Endodermal cell (in vitro differentiated cells): ENCODE data around the gene ZNF691. TPM values are rescaled to one million over a fixed set of nuclear protein-coding genes. Genes with fewer than 3 reads are reported as not detected.
A peak's percentile ranks its signal among the peaks of the same experiment; 100 is the strongest.

Experiments used
- DNase-seq: peaks from one replicate; pipeline ENCODE4 v3.0.0-alpha.2; 2017
- H3K27ac ChIP-seq: 2 replicates; pipeline ENCODE4 v1.5.1; 2013; ENCODE audit warnings: mild to moderate bottlenecking, low read depth, low read length, moderate library complexity
- H3K27me3 ChIP-seq: 2 replicates; pipeline ENCODE4 v1.6.1; 2013; ENCODE audit warnings: mild to moderate bottlenecking, low read length, moderate library complexity; ENCODE audit not compliant: insufficient read depth, control insufficient read depth, poor library complexity, severe bottlenecking
- H3K36me3 ChIP-seq: 2 replicates; pipeline ENCODE4 v1.7.0; 2013; ENCODE audit warnings: mild to moderate bottlenecking, low read length, moderate library complexity; ENCODE audit not compliant: control insufficient read depth, insufficient read depth
- H3K4me1 ChIP-seq: one replicate; pipeline ENCODE4 v1.7.0; 2013; ENCODE audit warnings: low read length; ENCODE audit not compliant: control insufficient read depth, insufficient read depth
- H3K4me3 ChIP-seq: 2 replicates; pipeline ENCODE4 v1.5.1; 2013; ENCODE audit warnings: mild to moderate bottlenecking, low read length, moderate library complexity
- H3K9ac ChIP-seq: 2 replicates; pipeline ENCODE4 v1.6.1; 2013; ENCODE audit warnings: mild to moderate bottlenecking, low read length, moderate library complexity; ENCODE audit not compliant: poor library complexity, severe bottlenecking; ENCODE audit errors: extremely low read depth
- H3K9me3 ChIP-seq: 2 replicates; pipeline ENCODE4 v1.6.1; 2013; ENCODE audit warnings: mild to moderate bottlenecking, low read length, moderate library complexity; ENCODE audit not compliant: control insufficient read depth
- H3K27ac Mint-ChIP-seq: 2 replicates; pipeline ENCODE4 v1.8.0; 2020; ENCODE audit warnings: mixed read lengths
- H3K27me3 Mint-ChIP-seq: 2 replicates; pipeline ENCODE4 v1.8.0; 2021; ENCODE audit warnings: mild to moderate bottlenecking, mixed read lengths; ENCODE audit not compliant: insufficient read depth
- H3K36me3 Mint-ChIP-seq: 2 replicates; pipeline ENCODE4 v1.8.0; 2020; ENCODE audit warnings: low read depth, mixed read lengths
- H3K4me1 Mint-ChIP-seq: 2 replicates; pipeline ENCODE4 v1.8.0; 2020; ENCODE audit warnings: mixed read lengths
- H3K4me3 Mint-ChIP-seq: 2 replicates; pipeline ENCODE4 v1.8.0; 2020; ENCODE audit warnings: mild to moderate bottlenecking, moderate library complexity, mixed read lengths
- H3K9me3 Mint-ChIP-seq: 2 replicates; pipeline ENCODE4 v1.8.0; 2020; ENCODE audit warnings: mild to moderate bottlenecking, mixed read lengths
- CTCF ChIP-seq: fragments of 200-600 bp; sonication (generic); conservative IDR thresholded peaks from 2 replicates; pipeline ENCODE4 v1.5.0; 2021; ENCODE audit warnings: antibody characterized with exemption, mild to moderate bottlenecking
- WGBS, 2 experiments: methylation state at CpG; one replicate each; pipeline versions ENCODE4 v1.1.5 to v1.1.7; 2013; ENCODE audit warnings: missing lambda C conversion rate in 2 of 2, mixed read lengths in 1 of 2; ENCODE audit not compliant: insufficient coverage in 1 of 2, insufficient read length in 1 of 2; 5-methylcytosine and 5-hydroxymethylcytosine counted together
- long read RNA-seq, 4 experiments: library from polyadenylated mRNA in 2 of 4; library from RNA in 1 of 4; library from capped mRNA in 1 of 4; stranded (forward) in 3 of 4; unstranded in 1 of 4; transcript quantifications; one replicate each; pipeline ENCODE4 v2.0.0, GENCODE V29; 2020 to 2021; ENCODE audit warnings: inconsistent platforms in 1 of 4
- polyA plus RNA-seq, 2 experiments: library from polyadenylated mRNA; stranded (reverse); fragments of 50-300 nt; gene quantifications; one replicate each; pipeline ENCODE4 v1.2.3, GENCODE V29; 2013
- total RNA-seq, 2 donors: library from RNA; stranded (reverse); fragmentation: NEBNext Ultra II Directional in 1 of 2; extraction: Animal tissue kit (Norgen Biotek cat#: 25700) in 1 of 2; gene quantifications; 2 replicates in 1 of 2; 3 replicates in 1 of 2; pipeline ENCODE4 v1.2.1, GENCODE V29; 2021

The ZNF691 gene, protein sequence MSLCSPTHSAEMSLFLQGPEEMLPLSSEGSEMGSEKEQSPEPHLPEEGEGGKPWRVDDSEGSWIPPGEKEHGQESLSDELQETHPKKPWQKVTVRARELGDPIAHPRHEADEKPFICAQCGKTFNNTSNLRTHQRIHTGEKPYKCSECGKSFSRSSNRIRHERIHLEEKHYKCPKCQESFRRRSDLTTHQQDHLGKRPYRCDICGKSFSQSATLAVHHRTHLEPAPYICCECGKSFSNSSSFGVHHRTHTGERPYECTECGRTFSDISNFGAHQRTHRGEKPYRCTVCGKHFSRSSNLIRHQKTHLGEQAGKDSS
- 10 to 100 TPM; 15.5 to 16.6 TPM for total RNA-seq
- 15.2 TPM for polyA plus RNA-seq (2013, experiment 1 of 2)
- 12.7 TPM for polyA plus RNA-seq (2013, experiment 2 of 2)
- long read RNA-seq, experiment 1, partial matches to known transcripts: 5 of 8 reads
- long read RNA-seq, experiment 1, other reads (novel, unspliced or antisense): 1 of 8 reads
- long read RNA-seq, experiment 2, transcript ZNF691-205 (3 exons, 1,683 nt): minor isoform, 8 of 28 reads
- long read RNA-seq, experiment 2, transcript ZNF691-206 (2 exons, 1,577 nt): major isoform, 12 of 28 reads
- long read RNA-seq, experiment 2, transcript ZNF691-201 (4 exons, 1,910 nt): minor isoform, 6 of 28 reads
- long read RNA-seq, experiment 2, partial matches to known transcripts: 0 of 28 reads
- long read RNA-seq, experiment 2, other reads (novel, unspliced or antisense): 2 of 28 reads
- long read RNA-seq, experiment 3, transcript ZNF691-205 (3 exons, 1,683 nt): minor isoform, 29 of 80 reads
- long read RNA-seq, experiment 3, transcript ZNF691-206 (2 exons, 1,577 nt): major isoform, 32 of 80 reads
- long read RNA-seq, experiment 3, transcript ZNF691-201 (4 exons, 1,910 nt): minor isoform, 7 of 80 reads
- long read RNA-seq, experiment 3, partial matches to known transcripts: 1 of 80 reads
- long read RNA-seq, experiment 3, other reads (novel, unspliced or antisense): 10 of 80 reads
- long read RNA-seq, experiment 4, transcript ZNF691-206 (2 exons, 1,577 nt): major isoform, 14 of 29 reads
- long read RNA-seq, experiment 4, transcript ZNF691-205 (3 exons, 1,683 nt): minor isoform, 7 of 29 reads
- long read RNA-seq, experiment 4, partial matches to known transcripts: 2 of 29 reads
- long read RNA-seq, experiment 4, other reads (novel, unspliced or antisense): 4 of 29 reads

GRCh38 chr1:42846257-42847110, at the start of gene ZNF691:
TSS of gene ZNF691 (plus strand) at chr1:42846613. CDS start at chr1:42849659, 3,046 bp downstream.
- Mint-ChIP-seq H3K4me3 (peak within 1 kb of the TSS; percentile 90), H3K36me3 (peaks cover 49% of the 10 kb centered on the region), H3K27me3 (no peaks in the 10 kb centered on the region), H3K9me3 (peaks cover 22% of the 10 kb centered on the region), H3K27ac (peak within 1 kb of the TSS; percentile 81), H3K4me1 (peaks cover 12% of the 10 kb centered on the region)
- WGBS, 2 experiments: 1 to 2% methylated on average over 26 to 50 of the region's 50 CpGs
- DNase-seq: peak; percentile 97
- peak; percentile 67 for TF ChIP-seq CTCF
- Histone ChIP-seq H3K4me3 (peak within 1 kb of the TSS; percentile 87), H3K27me3 (no peaks in the 10 kb centered on the region), H3K36me3 (peaks cover 24% of the 10 kb centered on the region), H3K27ac (no peak within 1 kb of the TSS), H3K9ac (peak within 1 kb of the TSS; percentile 44), H3K4me1 (peaks cover 3% of the 10 kb centered on the region), H3K9me3 (peaks cover 27% of the 10 kb centered on the region)

- no peaks in the 10 kb centered on the region for H3K9me3 ChIP-seq
- H3K36me3 ChIP-seq: no peaks in the 10 kb centered on the region
- H3K4me1 ChIP-seq: no peaks in the 10 kb centered on the region
- H3K9ac ChIP-seq: no peak overlapping the region
- Mint-ChIP-seq H3K4me1 (peaks cover 9% of the 10 kb centered on the region), H3K36me3 (no peaks in the 10 kb centered on the region), H3K4me3 (no peak overlapping the region), H3K27me3 (peaks cover 3% of the 10 kb centered on the region), H3K27ac (no peak overlapping the region), H3K9me3 (peaks cover 3% of the 10 kb centered on the region)
- H3K27ac ChIP-seq: no peak overlapping the region
- no peak overlapping the region for H3K4me3 ChIP-seq
- 98% methylated on average over 3 of the region's 3 CpGs; no CpG with 5 or more reads in 1 of the 2 experiments for WGBS, 2 experiments
- no peak for TF ChIP-seq CTCF
- no peaks in the 10 kb centered on the region for H3K27me3 ChIP-seq
- no peak for DNase-seq
Measured at GRCh38 chr1:42797414-42797813, 49.0 kb upstream of the ZNF691 start.
